ENCODE results near the gene CACNG4. TPM values are rescaled to one million over a fixed set of nuclear protein-coding genes. Genes with fewer than 3 reads are reported as not detected.

The CACNG4 gene
- total RNA-seq, 2 experiments from 2014 or later: not detected

DNA sequence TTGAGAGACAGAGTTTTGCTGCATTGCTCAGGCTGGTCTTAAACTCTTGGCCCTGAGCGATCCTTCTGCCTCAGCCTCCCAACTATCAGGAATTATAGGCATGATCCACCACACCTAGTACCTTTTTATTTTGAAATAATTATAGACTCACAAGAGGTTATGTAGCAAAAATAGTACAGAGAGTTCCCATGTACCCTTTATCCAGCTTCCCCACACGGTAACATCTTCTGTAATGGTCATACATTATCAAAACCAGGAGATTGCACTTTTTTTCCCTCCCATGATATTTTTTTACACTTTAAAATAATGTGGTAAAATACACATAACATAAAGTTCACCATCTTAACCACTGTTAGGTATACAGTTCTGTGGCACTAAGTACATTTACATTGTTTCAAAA is 28.8 kb upstream of the CACNG4 start:
- BruUV-seq (replicated peaks): no TSS peak
- H3K9me3 ChIP-seq (ENCODE audit: low read length): no peaks in the 10 kb centered on the region
- no peak for TF ChIP-seq EZH2phosphoT487 (IDR thresholded peaks at IDR 0.05; ENCODE audit: borderline replicate concordance, low read depth, low read length)
- TF ChIP-seq, protein P1, sequence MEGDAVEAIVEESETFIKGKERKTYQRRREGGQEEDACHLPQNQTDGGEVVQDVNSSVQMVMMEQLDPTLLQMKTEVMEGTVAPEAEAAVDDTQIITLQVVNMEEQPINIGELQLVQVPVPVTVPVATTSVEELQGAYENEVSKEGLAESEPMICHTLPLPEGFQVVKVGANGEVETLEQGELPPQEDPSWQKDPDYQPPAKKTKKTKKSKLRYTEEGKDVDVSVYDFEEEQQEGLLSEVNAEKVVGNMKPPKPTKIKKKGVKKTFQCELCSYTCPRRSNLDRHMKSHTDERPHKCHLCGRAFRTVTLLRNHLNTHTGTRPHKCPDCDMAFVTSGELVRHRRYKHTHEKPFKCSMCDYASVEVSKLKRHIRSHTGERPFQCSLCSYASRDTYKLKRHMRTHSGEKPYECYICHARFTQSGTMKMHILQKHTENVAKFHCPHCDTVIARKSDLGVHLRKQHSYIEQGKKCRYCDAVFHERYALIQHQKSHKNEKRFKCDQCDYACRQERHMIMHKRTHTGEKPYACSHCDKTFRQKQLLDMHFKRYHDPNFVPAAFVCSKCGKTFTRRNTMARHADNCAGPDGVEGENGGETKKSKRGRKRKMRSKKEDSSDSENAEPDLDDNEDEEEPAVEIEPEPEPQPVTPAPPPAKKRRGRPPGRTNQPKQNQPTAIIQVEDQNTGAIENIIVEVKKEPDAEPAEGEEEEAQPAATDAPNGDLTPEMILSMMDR (conservative IDR thresholded peaks at IDR 0.05; ENCODE audit: low read length): no peak
- H3K36me3 ChIP-seq (ENCODE audit: insufficient read depth, low read length): no peaks in the 10 kb centered on the region
- POLR2A ChIA-PET: no interaction called here
- H3K4me3 ChIP-seq (ENCODE audit: low read depth, low read length, poor library complexity, severe bottlenecking): no peak overlapping the region
- H3K9me2 ChIP-seq (ENCODE audit: insufficient read depth, low read length): no peaks in the 10 kb centered on the region
- no peak overlapping the region for H3K27ac ChIP-seq (ENCODE audit: low read depth, low read length, poor library complexity, severe bottlenecking)
- intact Hi-C loops (cut with micrococcal nuclease; ENCODE audit: unreplicated experiment): no loop called here
- H3K4me1 ChIP-seq (ENCODE audit: insufficient read depth, low read length, poor library complexity, severe bottlenecking): no peaks in the 10 kb centered on the region
- no peak overlapping the region for H3K4me2 ChIP-seq (ENCODE audit: low read length)
- no peak overlapping the region for H2AFZ ChIP-seq (ENCODE audit: low read length)
- no peak for DNase-seq (ENCODE audit: low spot score)
- H3K79me2 ChIP-seq (ENCODE audit: insufficient read depth, low read depth, low read length): no peaks in the 10 kb centered on the region
- H4K20me1 ChIP-seq (ENCODE audit: insufficient read depth, low read length): no peaks in the 10 kb centered on the region
- CTCF ChIA-PET (ENCODE audit: unreplicated experiment): no interaction called here

- H3K4me2 ChIP-seq (ENCODE audit: low read length): no peak overlapping the region
- no TSS peak for BruUV-seq (replicated peaks)
- TF ChIP-seq, protein P1 (conservative IDR thresholded peaks at IDR 0.05; ENCODE audit: low read length): no peak
- ChIA-PET POLR2A (no interaction called here), CTCF (ENCODE audit: unreplicated experiment) (no interaction called here)
- intact Hi-C loops (cut with micrococcal nuclease; ENCODE audit: unreplicated experiment): no loop called here
- H3K4me1 ChIP-seq (ENCODE audit: insufficient read depth, low read length, poor library complexity, severe bottlenecking): no peaks in the 10 kb centered on the region
- no peak overlapping the region for H3K27ac ChIP-seq (ENCODE audit: low read depth, low read length, poor library complexity, severe bottlenecking)
- DNase-seq (ENCODE audit: low spot score): no peak
- H3K9me2 ChIP-seq (ENCODE audit: insufficient read depth, low read length): no peaks in the 10 kb centered on the region
- H3K4me3 ChIP-seq (ENCODE audit: low read depth, low read length, poor library complexity, severe bottlenecking): no peak overlapping the region
- no peaks in the 10 kb centered on the region for H3K79me2 ChIP-seq (ENCODE audit: insufficient read depth, low read depth, low read length)
- H3K9me3 ChIP-seq (ENCODE audit: low read length): no peaks in the 10 kb centered on the region
- no peaks in the 10 kb centered on the region for H3K36me3 ChIP-seq (ENCODE audit: insufficient read depth, low read length)
- no peak overlapping the region for H2AFZ ChIP-seq (ENCODE audit: low read length)
- no peaks in the 10 kb centered on the region for H4K20me1 ChIP-seq (ENCODE audit: insufficient read depth, low read length)
Observed at GRCh38 chr17:66938656-66939055, 25.9 kb upstream of the CACNG4 start.

- H3K27ac ChIP-seq (ENCODE audit: low read depth, low read length, poor library complexity, severe bottlenecking): no peak overlapping the region
- intact Hi-C loops (cut with micrococcal nuclease; ENCODE audit: unreplicated experiment): no loop called here
- no peaks in the 10 kb centered on the region for H3K79me2 ChIP-seq (ENCODE audit: insufficient read depth, low read depth, low read length)
- TF ChIP-seq EZH2phosphoT487 (IDR thresholded peaks at IDR 0.05; ENCODE audit: borderline replicate concordance, low read depth, low read length): no peak
- TF ChIP-seq, protein P1 (conservative IDR thresholded peaks at IDR 0.05; ENCODE audit: low read length): no peak
- POLR2A ChIA-PET: interaction anchor here (0.5 to 0.6 kb wide), 2 partner anchors 236 to 1168 kb away, joined by 3 read pairs; no protein-coding TSS in a partner anchor
- no peaks in the 10 kb centered on the region for H4K20me1 ChIP-seq (ENCODE audit: insufficient read depth, low read length)
- no peak overlapping the region for H2AFZ ChIP-seq (ENCODE audit: low read length)
- H3K9me2 ChIP-seq (ENCODE audit: insufficient read depth, low read length): no peaks in the 10 kb centered on the region
- no peak for DNase-seq (ENCODE audit: low spot score)
- BruUV-seq (replicated peaks): no TSS peak
- H3K36me3 ChIP-seq (ENCODE audit: insufficient read depth, low read length): no peaks in the 10 kb centered on the region
- no peak overlapping the region for H3K4me3 ChIP-seq (ENCODE audit: low read depth, low read length, poor library complexity, severe bottlenecking)
- H3K9me3 ChIP-seq (ENCODE audit: low read length): no peaks in the 10 kb centered on the region
- no peaks in the 10 kb centered on the region for H3K4me1 ChIP-seq (ENCODE audit: insufficient read depth, low read length, poor library complexity, severe bottlenecking)
- CTCF ChIA-PET (ENCODE audit: unreplicated experiment): no interaction called here
- H3K4me2 ChIP-seq (ENCODE audit: low read length): no peak overlapping the region
Observed at GRCh38 chr17:66939461-66940114, 24.9 kb upstream of the CACNG4 start.
